GM18517 (cell line): ENCODE measurements around the gene DGKI.

ENCODE experiments used
- ATAC-seq: cut with Tn5 transposase; IDR thresholded peaks from one replicate; pipeline ENCODE4 v1.9.1; 2021; ENCODE audit warnings: mild to moderate bottlenecking, moderate library complexity; ENCODE audit not compliant: unreplicated experiment

Gene DGKI

DNA sequence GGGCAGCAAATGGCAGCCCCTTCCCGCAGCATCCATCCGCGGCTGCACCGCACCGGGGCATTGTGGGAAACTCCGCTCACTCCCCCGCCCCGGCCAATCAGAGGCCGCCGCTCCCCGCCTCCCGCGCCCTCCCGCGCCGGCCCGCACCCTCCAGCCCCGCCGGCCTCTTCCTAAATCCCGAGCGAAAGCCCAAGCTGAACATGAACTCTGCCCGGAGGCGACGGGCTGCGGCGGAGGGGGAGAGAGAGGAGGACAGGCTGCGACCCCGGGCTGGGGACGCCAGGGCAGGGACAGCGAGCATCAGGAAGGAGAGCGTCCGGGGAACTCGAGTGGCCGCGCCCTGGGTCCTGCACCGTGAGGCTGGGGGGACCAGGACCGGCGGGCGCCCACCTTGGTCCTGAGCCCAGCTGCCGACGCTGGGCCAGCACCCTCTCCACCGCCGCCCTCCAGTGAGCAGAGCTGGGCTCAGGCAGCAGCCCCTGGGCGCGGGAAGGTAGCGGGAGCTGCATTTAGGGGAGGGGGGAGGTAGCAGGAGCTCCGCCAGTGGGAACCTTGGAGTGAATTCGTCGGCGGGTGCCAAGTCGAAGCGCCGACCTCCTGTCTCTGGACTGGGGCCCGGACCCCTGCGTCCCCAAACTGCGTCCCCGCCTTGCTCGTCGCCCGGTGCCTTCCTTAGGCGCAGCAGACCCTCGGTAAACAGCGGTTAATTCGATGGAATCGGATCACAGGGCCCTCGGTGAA, at the start of gene DGKI:
DGKI (minus strand) TSS at position 148 of the 741 bp plus-strand sequence.
- ATAC-seq, result no peak

DNA sequence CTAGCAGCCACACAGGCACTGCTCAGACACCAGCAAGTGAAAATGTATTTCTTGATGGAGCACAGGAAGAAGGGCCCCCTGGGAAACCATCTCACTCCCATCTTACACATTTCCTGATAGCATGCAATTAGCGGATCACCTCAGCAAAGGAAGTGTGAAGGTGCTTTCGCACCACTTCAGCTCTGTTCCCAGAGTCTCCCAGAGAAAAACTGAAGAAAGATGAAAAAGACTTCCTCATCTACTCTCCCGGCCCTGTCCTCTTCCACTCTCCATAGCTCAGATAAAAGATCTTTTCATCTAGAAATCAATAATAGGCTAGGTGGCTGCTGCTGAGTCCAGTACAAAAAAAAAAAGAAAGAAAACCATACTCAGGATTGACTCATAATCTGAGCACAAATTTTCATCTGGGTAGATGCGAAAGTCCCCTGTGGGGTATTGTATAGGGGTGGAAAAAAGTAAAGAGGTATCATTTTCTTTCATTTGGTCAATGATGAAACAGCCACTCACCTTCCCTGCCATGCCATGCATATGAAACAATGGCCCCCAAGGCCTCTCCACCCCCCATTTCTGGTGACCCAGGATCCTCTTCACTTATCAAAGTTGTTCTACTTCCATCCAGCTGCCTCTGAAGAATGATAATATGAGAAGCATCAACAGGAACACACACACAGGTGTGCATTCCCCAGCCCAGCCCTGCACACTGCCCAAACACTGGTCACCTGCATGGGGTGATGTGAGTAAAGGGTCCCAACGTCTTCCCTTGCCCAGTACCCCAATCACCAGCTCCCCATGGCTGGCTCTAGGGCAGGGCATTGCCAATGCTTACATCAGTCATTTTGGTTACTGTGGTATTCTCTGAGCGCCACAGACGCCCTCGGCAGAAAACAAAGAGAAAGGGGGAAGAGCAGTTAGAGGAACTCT, 48.8 kb upstream of the DGKI start:
- peak; percentile 63 for ATAC-seq

DNA sequence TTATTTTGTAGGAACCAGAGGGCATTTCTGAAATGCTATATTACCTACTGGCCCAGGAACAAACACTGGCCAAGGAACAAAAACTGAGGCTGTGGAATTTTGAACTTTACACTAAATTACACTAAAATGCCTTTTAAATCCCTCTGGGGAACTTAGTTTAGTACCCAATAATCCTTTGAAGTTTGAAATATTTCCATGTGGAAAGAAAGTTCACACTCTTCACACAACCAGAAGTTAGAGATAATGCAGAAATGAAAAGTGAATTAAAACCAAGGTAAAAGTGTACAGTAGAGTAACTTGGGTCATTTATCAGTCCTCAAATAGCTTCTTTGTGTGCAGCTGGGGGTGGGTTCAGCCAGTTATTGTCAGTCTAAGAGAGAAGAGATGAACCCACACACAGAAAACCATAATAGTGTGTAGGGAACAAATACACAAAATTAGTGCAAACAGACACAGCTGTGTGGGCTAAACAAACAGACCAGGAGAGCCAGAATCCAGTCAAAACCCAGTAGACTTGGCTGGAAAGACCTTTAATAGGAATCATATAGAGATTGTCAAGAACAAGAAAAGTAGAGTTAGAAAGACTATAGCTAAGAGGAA, 46.5 kb upstream of the DGKI start:
- no peak for ATAC-seq

DNA sequence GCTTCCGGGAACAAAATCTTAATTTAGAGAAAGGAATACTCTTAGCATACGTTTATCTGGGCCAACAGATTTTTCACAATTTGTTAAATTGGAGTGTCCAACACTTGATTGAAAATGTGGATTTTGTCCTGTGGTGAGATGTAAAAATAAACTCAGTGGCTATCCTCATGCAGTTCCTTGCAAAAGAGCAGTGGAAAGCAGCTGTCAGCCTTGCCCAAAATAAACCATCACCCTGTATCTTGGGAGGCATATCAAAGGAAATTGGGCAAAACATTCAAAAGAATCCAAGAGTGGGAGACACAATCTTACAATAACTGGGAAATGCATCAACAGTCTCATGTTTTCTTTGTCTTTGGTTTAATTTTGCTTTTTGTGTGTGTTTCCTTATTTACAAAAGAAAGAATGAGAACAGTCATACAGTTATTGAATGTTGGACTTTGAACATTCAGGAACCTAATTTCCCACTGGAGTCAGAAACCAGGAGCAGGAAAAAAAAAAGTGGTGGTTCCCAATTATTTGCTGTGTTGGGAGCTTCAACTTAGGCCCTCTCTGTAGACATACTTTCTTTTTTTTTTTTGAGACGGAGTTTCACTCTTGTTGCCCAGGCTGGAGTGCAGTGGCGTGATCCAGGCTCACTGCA, 44.4 kb upstream of the DGKI start:
- no peak for ATAC-seq

GRCh38 chr7:137890449-137890921, 43.7 kb upstream of the DGKI start:
- ATAC-seq, result no peak

DNA sequence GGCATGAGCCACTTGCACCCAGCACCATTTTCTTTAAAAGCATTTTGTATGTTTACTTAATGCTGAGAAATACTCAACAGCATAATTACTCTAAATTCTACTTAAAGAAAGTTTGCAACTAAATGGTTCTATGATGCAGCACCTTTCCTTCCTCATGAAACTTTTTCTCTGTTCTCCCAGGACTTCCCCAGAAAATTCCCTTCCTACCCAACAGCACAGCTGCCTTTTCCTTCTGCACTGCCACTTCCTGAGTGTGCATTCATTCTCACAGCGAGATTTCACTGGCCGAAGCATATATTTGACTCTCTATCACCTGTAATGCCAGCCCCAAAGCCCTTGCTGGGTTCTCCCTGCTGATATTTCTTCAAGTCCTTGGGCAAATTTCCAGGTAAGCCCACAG, 41.5 kb upstream of the DGKI start:
- ATAC-seq, result no peak

DNA sequence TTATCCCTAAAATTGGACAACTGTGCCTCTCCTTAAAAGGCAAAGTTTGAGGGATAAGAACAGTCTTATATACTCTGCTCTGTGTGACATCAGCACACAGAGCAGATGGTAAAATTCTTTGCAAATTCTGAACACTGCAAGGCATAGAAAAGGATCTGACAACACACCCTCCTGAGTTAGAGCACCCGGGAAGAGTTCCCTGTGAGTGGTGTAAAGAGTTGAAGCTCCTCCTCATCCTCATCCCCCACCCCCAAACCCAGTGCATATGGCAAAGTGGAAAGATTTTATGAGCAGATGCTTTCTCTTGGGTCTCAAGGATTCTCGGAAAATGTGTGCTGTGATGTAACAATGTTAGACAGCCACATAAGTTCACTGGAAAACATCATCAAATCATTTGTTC, 40.0 kb upstream of the DGKI start:
- no peak for ATAC-seq

DNA sequence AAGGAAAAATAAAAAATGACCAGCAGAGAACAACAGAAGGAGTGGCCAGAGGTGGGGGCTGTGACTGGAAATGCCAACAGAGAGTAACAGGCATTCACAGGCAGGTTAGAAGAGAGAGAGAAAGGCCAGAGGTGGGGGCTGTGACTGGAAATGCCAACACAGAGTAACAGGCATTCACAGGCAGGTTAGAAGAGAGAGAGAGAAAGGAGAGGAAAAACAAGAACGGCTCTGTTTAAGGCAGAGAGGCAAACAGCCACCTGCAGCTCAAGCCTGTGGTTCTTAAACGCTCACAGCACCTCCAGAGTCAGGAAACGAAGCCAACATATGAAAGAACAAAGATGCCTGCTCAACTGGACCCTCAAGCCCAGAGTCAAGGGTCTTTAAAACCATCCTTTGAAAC, 39.5 kb upstream of the DGKI start:
- no peak for ATAC-seq

DNA sequence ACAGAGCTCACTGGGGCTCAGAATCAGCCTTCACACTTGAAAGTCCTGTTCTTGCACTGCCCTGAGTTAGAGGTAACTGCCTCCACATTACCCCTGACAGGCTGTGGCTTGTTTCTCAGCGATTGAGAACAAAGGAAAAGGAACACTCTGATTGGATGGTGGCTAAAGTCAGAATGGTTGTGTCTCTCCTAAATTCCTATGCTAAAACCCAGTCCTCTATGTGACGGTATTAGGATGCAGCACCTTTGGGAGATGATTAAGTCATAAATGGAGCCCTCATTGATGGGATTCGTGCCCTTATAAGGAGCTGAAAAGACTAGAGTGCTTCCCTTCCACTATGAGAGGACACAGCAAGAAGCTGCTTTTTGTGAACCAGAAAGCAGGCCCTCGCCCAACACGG, 38.9 kb upstream of the DGKI start:
- ATAC-seq, result no peak

- ATAC-seq, result no peak
These were observed 36.0 kb upstream of the DGKI start for GRCh38 chr7:137882806-137883205.

DNA sequence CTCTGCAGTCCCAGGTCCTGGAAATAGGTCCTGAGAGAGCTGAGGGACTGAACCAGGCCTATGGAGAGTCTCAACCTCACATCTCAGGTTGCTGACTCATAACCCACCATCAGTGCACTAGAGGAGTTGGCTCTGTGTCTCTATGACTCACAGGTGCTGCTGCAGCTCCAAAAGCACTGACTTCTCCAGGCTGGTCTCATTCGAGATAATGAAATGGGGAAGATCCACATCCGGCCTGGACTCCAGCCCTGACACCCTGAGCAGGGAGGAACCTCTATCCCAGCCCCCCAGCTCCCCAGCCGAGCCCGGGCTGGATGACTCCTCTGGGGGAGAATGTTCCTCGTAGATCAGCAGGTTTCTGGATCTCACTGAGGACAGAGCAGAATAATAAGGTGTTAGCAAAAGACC, 35.5 kb upstream of the DGKI start:
- ATAC-seq, result peak; percentile 54

DNA sequence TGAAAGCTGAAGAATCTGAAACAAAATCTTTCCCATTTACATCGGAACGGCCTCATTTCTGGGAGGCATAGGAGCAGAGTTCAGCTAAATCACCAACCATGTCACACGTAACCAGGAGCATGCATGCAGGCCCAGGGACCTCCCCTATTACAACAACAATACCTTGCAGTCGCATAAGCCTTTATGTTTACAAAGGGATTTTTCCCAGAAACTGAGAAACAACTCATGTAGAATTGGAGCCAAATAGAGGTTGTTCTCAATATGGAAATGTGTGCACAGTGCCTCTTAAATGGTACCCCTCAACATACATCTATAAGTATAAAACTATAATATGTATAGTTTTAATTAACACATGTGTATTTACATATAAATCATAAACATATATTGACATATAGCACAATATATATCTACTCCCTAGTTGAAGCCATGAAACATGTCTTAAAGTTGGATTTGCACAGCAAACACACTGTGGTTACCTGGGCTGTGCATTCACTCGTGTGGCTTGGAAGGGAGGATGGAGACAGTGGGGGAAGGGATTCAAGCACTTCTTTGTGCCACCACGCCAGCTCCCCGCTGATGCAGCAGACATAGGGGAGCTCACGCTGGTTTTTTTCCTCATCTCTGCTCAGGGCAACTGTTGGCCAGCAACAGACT, 35.0 kb upstream of the DGKI start:
- ATAC-seq, result no peak

DNA sequence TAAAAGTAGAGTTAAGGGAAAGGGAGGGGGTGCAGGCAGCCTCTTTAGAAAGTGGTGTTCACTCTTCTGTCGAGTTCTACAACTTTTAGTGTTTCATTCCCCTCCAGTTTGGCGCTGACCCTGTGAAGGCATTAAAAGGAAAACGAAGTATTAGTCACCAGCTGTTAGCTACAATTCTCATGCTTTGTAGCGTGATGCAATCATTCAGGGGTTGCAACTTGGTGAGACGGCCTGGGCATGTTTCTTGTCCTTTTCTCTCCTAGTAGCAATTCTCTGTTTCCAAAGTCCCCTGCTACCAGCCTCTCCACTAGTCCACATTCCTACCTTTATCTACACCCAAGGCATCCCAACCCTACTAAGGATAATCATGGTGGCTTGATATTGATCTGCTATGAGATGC, 33.7 kb upstream of the DGKI start:
- ATAC-seq, result no peak

DNA sequence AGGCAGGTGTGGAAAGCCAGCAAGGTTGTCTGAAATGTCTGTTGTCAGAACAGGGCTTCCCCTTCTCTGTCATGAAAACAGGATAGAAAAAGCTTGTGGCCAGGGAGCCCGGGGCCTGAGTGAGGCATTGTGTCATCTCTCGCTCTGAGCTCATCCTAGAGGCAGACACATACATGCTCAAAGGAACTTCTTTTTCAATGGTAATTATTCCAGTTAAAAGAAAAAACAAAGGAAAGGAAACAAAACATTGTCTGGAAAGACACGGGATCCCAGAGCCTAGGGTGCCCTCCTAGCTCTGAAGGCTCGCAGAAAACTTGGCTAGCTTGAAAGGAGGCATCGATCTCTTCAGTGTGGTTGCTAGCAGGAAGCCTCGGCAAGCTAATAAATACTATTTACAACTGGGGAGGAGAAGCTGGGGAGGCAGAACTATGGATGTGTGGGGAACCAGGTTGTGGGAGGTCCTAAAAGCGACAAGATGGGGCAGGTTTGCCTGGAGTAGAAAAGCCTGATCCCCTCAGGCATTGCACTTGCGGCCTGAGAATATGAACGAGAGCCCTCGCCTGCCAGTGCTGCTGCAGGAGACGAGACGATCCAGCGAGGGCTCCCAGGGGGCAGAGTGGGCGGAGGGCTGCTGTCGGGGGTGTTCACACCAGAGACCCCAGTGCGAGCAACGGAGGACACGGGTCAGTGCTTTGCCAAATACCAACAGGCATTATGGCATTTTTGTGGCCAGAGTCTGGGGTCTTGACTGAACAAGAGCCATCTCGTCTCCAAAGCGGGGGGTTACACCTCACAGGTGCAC, 32.8 kb upstream of the DGKI start:
- no peak for ATAC-seq

DNA sequence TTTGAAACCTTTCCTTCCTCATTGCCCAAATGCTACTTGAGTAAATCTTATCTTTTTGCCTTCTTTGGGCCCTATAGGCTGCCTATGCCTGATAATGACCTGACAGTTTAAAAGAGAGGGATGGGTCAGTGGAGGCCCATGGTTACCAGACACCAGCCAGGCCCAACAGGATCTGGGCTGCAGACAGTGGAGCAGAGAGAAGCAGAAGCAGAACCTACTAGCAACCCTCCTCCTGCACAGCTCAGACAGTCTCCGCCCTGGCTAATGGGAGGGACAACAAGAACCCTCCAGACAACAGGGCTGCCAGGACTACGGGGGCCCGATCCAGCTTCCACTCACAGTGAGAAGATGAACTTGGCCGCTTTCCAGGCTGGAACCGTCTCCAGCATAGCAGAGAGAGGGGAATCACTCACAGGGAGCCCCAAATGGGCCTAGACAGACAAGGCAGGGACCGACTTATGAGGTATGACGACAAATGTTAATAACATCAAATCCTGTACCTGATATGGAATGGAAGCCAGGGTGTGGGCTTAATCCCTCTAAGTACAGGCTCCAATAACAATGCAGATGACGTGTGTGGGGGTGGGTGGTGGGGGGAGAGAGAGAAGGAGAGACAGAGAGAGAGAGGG, 31.7 kb upstream of the DGKI start:
- no peak for ATAC-seq

- no peak for ATAC-seq
These were observed 30.4 kb upstream of the DGKI start for GRCh38 chr7:137877027-137877675.

DNA sequence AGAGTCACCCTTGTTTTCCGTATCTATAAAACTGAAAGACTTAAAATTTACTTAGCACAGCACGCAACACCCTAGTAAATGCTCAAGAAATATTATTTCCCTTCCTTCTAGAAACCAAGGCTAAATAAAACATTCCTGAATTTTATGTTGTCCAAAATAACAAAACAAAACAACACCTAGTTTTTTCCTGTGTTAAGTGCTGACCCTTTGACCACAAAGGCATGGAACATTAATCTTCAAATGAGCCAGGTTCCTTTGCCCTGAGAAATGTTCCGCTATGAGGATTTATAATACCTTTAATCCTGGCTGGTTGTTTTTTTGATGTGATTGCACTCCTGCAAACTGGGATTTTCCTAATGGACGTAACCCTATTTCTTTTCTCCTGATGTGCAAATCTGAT, 29.0 kb upstream of the DGKI start:
- no peak for ATAC-seq

GRCh38 chr7:137873979-137874777, 27.4 kb upstream of the DGKI start:
- no peak for ATAC-seq
